Ovary (tissue), 3 donors: ENCODE results near the gene LIMS1.
"Not testable (repeated sequence)": the region's sequence is repeated elsewhere in the genome, so short reads cannot be mapped to it uniquely, and the experiment has no call there.

Source experiments
- EP300 ChIP-seq: sonication (generic); formaldehyde crosslinking; IDR thresholded peaks from one replicate; pipeline ENCODE4 v1.6.1; 2017; ENCODE audit warnings: antibody characterized with exemption
- TF ChIP-seq, protein P1 (sequence below), 3 donors: fragments of 450-650 bp in 2 of 3; fragments of 200-600 bp in 1 of 3; IDR thresholded peaks; one replicate each; pipeline versions ENCODE4 v1.5.1 to v1.8.0; 2016 to 2022; ENCODE audit warnings: antibody characterized with exemption in 3 of 3, mild to moderate bottlenecking in 1 of 3
- donor health status: DM: no; HTN: no; CAD: no.

GRCh38 chr2:108601199-108601598, 66.9 kb downstream of the LIMS1 start:
- TF ChIP-seq, protein P1, sequence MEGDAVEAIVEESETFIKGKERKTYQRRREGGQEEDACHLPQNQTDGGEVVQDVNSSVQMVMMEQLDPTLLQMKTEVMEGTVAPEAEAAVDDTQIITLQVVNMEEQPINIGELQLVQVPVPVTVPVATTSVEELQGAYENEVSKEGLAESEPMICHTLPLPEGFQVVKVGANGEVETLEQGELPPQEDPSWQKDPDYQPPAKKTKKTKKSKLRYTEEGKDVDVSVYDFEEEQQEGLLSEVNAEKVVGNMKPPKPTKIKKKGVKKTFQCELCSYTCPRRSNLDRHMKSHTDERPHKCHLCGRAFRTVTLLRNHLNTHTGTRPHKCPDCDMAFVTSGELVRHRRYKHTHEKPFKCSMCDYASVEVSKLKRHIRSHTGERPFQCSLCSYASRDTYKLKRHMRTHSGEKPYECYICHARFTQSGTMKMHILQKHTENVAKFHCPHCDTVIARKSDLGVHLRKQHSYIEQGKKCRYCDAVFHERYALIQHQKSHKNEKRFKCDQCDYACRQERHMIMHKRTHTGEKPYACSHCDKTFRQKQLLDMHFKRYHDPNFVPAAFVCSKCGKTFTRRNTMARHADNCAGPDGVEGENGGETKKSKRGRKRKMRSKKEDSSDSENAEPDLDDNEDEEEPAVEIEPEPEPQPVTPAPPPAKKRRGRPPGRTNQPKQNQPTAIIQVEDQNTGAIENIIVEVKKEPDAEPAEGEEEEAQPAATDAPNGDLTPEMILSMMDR (IDR thresholded peaks at IDR 0.05) = not testable (repeated sequence)
- not testable (repeated sequence) for TF ChIP-seq EP300
